Measurements from ENCODE around the gene RHBDL1.

- no peak for TF ChIP-seq CTCF (IDR thresholded peaks at IDR 0.05)
- no peak for TF ChIP-seq POLR2A (IDR thresholded peaks at IDR 0.05)
- TF ChIP-seq EP300 (IDR thresholded peaks at IDR 0.05) = no peak
Observed at GRCh38 chr16:657487-657886, 18.0 kb upstream of the RHBDL1 start.
